ENCODE results near the gene NUTM2D.
"Not testable (repeated sequence)": the region's sequence is repeated elsewhere in the genome, so short reads cannot be mapped to it uniquely, and the experiment has no call there.

Gene NUTM2D

DNA sequence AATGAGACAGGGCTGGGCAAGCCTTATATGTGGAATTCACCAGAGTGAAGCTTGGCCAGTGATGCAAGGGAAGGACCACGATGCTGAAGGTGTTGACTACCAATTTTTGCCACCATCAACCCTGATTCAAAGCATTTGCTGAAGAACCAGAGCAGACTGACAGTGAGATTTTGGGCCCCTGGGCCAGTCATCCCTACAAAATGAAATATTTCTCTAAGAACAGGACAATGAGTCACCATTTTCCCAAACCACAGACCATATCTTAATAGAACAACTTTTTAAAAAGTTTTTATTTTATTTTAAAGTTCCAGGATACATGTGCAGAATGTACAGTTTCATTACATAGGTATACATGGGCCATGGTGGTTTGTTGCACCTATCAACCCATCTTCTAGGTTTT is 16.5 kb downstream of the NUTM2D start:
- not testable (repeated sequence) for DNase-seq (ENCODE audit: low read depth)

DNA sequence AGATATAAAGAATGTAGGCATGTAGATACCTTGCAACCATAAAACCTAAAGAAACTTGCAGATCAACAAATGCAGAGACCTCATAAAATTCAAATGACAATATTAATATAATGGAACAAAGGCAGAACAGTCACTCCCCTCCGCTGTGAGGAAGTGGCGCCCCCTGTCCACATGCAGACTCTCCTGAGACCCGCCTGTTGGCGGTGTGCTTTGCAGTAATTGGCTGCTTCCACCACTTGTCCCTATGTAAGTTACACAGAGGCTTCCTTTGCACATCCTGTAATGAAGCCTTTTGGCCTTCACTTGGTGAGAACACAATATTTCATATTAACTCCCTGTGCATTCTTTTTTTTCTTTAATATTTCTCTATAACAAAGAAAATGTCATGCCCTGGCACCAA is 21.6 kb downstream of the NUTM2D start:
- DNase-seq (ENCODE audit: low read depth), result not testable (repeated sequence)

DNA sequence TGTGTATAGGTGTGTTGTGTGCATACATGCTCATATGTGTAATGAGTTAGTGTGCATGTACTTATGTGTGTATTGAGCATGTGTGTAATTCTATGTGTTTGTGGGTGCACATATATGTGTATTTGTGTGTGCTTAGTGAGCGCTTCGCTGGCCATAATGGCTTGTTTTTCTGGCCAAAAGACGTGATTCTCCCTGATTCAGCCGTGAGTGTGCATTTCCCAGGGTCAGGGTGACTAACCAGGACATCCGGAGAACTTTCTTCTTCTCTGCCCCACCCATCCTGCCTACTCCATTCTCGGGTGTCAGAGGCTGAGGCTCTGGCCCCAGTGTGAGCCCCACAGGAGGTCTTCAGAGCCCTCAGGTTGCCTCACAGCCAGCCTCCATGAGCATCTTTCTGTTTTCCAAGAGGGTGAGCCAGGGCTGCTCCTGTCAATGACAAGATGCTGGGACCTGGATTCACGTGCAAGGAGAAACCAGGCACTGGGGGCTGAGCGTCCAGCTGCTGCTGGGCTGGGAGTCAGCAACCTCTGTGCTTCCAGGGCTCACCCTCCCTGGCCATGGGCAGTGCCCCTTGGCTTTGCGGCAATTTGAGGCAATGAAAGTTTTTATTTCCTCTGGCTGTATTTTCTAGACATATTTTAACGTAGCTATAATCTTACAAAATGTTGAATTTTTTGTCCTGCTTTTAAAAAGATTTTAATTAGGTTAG is 25.8 kb downstream of the NUTM2D start:
- DNase-seq (ENCODE audit: low read depth), result not testable (repeated sequence)

- not testable (repeated sequence) for DNase-seq (ENCODE audit: low read depth)
Observed at GRCh38 chr10:87384283-87384682, 26.7 kb downstream of the NUTM2D start.

DNA sequence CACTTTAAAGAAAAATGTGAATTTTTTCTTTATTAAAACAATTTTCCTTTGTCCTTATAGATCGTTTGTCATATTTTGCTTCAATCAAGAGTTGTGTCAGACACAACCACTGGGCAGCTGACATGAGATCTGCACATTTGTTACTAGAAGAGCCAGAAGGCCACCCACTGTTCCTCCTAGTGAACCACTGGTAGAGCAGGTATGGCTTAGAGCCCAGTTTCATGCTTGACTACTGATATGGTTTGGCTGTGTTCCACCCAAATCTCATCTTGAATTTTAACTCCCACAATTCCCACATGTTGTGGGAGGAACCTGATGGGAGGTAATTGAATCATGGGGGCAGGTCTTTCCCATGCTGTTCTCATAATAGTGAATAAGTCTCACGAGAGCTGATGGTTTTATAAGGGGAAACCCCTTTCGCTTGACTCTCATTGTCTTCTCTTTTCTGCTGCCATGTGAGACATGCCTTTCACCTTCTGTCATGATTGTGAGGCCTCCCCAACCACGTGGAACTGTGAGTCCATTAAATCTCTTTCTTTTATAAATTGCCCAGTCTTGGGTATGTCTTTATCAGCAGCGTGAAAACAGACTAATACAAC is 28.3 kb downstream of the NUTM2D start:
- not testable (repeated sequence) for DNase-seq (ENCODE audit: low read depth)

GRCh38 chr10:87391360-87391759 is 33.8 kb downstream of the NUTM2D start:
- not testable (repeated sequence) for DNase-seq (ENCODE audit: low read depth)

- not testable (repeated sequence) for DNase-seq (ENCODE audit: low read depth)
Observed at GRCh38 chr10:87396206-87396605, 38.7 kb downstream of the NUTM2D start.

DNA sequence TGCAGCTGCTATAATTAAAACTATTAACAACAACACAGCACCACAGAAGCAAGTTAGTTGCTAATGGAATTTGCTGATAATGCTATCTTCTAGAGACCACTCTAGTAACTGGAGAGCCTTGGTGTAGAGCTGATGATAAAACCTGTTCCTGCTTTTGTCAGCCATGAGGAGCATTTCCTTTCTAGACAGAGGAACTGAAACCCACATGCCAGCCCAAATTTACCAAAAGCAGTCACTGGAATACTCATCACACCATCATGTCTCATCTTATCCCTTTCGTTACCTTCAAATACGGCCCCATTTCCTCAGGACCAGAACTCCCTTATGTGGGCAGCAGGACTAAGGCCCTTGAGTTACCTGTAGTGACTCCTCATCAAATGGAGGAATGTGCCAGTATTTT is 40.9 kb downstream of the NUTM2D start:
- DNase-seq (ENCODE audit: low read depth), result not testable (repeated sequence)

DNA sequence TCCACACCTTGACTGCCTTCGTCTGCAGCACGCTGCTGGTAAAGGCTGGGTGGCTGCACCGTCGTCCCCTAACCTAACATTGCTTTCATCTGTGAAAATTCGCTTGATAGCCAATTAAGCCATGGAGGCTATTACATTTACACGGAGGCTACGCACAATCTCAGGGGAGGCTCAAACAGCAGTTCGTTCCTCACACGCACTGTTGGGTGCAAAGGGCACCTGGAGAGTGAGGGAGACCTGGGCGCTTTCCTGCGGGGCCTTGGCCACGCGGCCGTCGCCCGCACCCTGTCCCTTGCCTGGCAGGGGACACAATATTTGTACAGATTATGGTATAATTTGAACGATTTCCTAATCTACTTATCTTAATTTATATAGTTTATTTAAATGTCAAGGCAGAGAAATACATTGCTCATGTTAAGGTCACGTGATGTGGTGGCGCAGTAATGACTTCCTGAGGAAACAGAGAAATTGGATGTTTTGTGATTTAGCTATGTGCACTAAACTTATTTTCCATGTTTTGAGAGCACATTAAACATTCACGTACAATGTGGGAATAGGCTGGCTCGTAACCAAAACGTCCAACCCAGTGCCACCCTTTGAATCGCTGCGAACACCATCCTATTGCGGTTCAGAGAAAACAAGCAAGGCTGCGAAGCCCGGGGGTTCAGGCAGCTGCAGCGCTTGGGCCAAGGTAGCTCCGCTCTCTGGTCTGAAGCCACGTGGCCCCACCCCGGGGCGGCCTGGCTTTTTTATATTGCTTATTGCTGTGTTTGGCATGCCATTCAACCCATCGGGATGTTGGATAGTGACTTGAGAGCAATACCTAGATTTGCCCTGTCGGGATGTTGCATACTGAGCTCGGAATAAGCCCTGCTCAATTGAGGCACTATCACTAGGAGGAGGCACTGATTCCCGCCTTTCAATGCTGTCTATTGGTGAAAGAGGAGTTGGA is 50.2 kb downstream of the NUTM2D start:
- not testable (repeated sequence) for DNase-seq (ENCODE audit: low read depth)

GRCh38 chr10:87413921-87414320 is 56.4 kb downstream of the NUTM2D start:
- DNase-seq (ENCODE audit: low read depth), result not testable (repeated sequence)

Measured in activated T-helper 1 cell treated with Interleukin-2 at 50 U/mL for 16 hours (primary cell).